Neural progenitor cell (in vitro differentiated cells): Measurements from ENCODE around the gene ANO2. TPM values are rescaled to one million over a fixed set of nuclear protein-coding genes. Genes with fewer than 3 reads are reported as not detected.

Experiments
- DNase-seq: peaks from one replicate; pipeline ENCODE4 v3.0.0-alpha.2; 2016; ENCODE audit warnings: low spot score
- H2AFZ ChIP-seq: fragments of 200-600 bp; sonication (generic); replicated peaks from 2 replicates; pipeline ENCODE4 v1.6.1; 2016; ENCODE audit warnings: antibody characterized with exemption
- H3F3A ChIP-seq: fragments of 200-600 bp; sonication (generic); 2 replicates; pipeline ENCODE4 v1.6.1; 2016; ENCODE audit warnings: antibody characterized with exemption, low read depth
- H3K27ac ChIP-seq: fragments of 200-600 bp; sonication (generic); 2 replicates; pipeline ENCODE4 v1.5.1; 2016; ENCODE audit warnings: mild to moderate bottlenecking
- H3K27me3 ChIP-seq: fragments of 200-600 bp; sonication (generic); 2 replicates; pipeline ENCODE4 v1.6.1; 2016; ENCODE audit warnings: mild to moderate bottlenecking, moderate library complexity
- H3K36me3 ChIP-seq: fragments of 200-600 bp; sonication (generic); 2 replicates; pipeline ENCODE4 v1.5.1; 2016
- H3K4me1 ChIP-seq: fragments of 200-600 bp; sonication (generic); 2 replicates; pipeline ENCODE4 v1.6.1; 2016; ENCODE audit warnings: mixed run types
- H3K4me2 ChIP-seq: fragments of 200-600 bp; sonication (generic); 2 replicates; pipeline ENCODE4 v1.6.1; 2016
- H3K4me3 ChIP-seq: fragments of 200-600 bp; sonication (generic); 2 replicates; pipeline ENCODE4 v1.5.1; 2016
- H3K79me2 ChIP-seq: fragments of 200-600 bp; sonication (generic); 2 replicates; pipeline ENCODE4 v1.6.1; 2016; ENCODE audit warnings: low read depth
- H3K9ac ChIP-seq: fragments of 200-600 bp; sonication (generic); 2 replicates; pipeline ENCODE4 v1.6.1; 2016
- H3K9me3 ChIP-seq: fragments of 200-600 bp; sonication (generic); 2 replicates; pipeline ENCODE4 v1.5.1; 2016; ENCODE audit warnings: low read depth
- H4K20me1 ChIP-seq: fragments of 200-600 bp; sonication (generic); 2 replicates; pipeline ENCODE4 v1.6.1; 2016; ENCODE audit warnings: low read depth
- H3K27ac Mint-ChIP-seq: 3 replicates; pipeline ENCODE4 v1.8.0; 2021; ENCODE audit warnings: mixed read lengths
- H3K27me3 Mint-ChIP-seq: 2 replicates; pipeline ENCODE4 v1.8.0; 2022; ENCODE audit warnings: low read depth, mild to moderate bottlenecking, inconsistent platforms, moderate library complexity, mixed read lengths; ENCODE audit not compliant: insufficient read depth
- H3K36me3 Mint-ChIP-seq: 3 replicates; pipeline ENCODE4 v1.8.0; 2021; ENCODE audit warnings: mixed read lengths
- H3K4me1 Mint-ChIP-seq: 3 replicates; pipeline ENCODE4 v1.8.0; 2021; ENCODE audit warnings: mixed read lengths
- H3K4me3 Mint-ChIP-seq: 3 replicates; pipeline ENCODE4 v1.8.0; 2021; ENCODE audit warnings: mild to moderate bottlenecking, moderate library complexity, mixed read lengths
- H3K9me3 Mint-ChIP-seq: 3 replicates; pipeline ENCODE4 v1.8.0; 2020; ENCODE audit warnings: mixed read lengths
- EZH2 ChIP-seq: fragments of 200-600 bp; sonication (generic); IDR thresholded peaks from 2 replicates; pipeline ENCODE4 v1.6.1; 2017; ENCODE audit warnings: antibody characterized with exemption, mild to moderate bottlenecking, moderate library complexity
- EZH2phosphoT487 ChIP-seq: fragments of 200-600 bp; sonication (generic); IDR thresholded peaks from 2 replicates; pipeline ENCODE4 v1.6.1; 2017; ENCODE audit warnings: antibody characterized with exemption
- total RNA-seq: library from RNA; depleted of rRNA; stranded (reverse); fragments of >200 nt; gene quantifications from 2 replicates; pipeline ENCODE4 v1.2.3, GENCODE V29; 2015; ENCODE audit warnings: low replicate concordance
- TF ChIP-seq, protein P1 (sequence below): fragments of 200-600 bp; sonication (generic); IDR thresholded peaks from 2 replicates; pipeline ENCODE4 v1.5.1; 2017; ENCODE audit warnings: antibody characterized with exemption, mild to moderate bottlenecking

ANO2 gene
- total RNA-seq, 1 donor from 2014 or later: 4.8 TPM

DNA sequence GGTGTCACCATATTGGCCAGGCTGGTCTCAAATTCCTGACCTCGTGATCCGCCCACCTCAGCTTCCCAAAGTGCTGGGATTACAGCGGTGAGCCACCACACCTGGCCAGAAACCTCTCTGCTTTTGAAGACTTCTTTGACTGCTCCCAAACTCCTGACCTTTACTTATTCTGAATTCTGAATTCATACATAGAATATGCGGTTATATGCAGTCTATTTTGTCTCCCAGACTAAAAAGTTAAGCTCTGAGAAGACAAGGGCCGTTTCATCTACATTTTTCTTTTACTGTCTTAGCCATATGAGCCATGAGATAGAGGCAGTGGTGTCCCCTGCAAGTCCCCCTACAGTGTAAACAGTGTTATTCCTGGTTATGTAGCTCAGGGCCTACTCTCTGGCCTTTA is 333.9 kb downstream of the ANO2 start:
- Histone ChIP-seq H3K4me1 (peaks cover 7% of the 10 kb centered on the region), H3K4me3 (no peak overlapping the region), H3F3A (peaks cover 12% of the 10 kb centered on the region), H3K79me2 (no peaks in the 10 kb centered on the region), H3K9ac (no peak overlapping the region), H3K27me3 (no peaks in the 10 kb centered on the region), H4K20me1 (no peaks in the 10 kb centered on the region), H3K4me2 (no peak overlapping the region), H3K36me3 (no peaks in the 10 kb centered on the region), H3K9me3 (no peaks in the 10 kb centered on the region), H2AFZ (no peak overlapping the region), H3K27ac (no peak overlapping the region)
- Mint-ChIP-seq H3K36me3 (peaks cover 1% of the 10 kb centered on the region), H3K9me3 (no peaks in the 10 kb centered on the region), H3K27ac (no peak overlapping the region), H3K4me3 (no peak overlapping the region), H3K4me1 (peaks cover 10% of the 10 kb centered on the region), H3K27me3 (no peaks in the 10 kb centered on the region)
- TF ChIP-seq EZH2phosphoT487: no peak
- TF ChIP-seq, protein P1, sequence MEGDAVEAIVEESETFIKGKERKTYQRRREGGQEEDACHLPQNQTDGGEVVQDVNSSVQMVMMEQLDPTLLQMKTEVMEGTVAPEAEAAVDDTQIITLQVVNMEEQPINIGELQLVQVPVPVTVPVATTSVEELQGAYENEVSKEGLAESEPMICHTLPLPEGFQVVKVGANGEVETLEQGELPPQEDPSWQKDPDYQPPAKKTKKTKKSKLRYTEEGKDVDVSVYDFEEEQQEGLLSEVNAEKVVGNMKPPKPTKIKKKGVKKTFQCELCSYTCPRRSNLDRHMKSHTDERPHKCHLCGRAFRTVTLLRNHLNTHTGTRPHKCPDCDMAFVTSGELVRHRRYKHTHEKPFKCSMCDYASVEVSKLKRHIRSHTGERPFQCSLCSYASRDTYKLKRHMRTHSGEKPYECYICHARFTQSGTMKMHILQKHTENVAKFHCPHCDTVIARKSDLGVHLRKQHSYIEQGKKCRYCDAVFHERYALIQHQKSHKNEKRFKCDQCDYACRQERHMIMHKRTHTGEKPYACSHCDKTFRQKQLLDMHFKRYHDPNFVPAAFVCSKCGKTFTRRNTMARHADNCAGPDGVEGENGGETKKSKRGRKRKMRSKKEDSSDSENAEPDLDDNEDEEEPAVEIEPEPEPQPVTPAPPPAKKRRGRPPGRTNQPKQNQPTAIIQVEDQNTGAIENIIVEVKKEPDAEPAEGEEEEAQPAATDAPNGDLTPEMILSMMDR: no peak
- TF ChIP-seq EZH2: no peak
- no peak for DNase-seq

DNA sequence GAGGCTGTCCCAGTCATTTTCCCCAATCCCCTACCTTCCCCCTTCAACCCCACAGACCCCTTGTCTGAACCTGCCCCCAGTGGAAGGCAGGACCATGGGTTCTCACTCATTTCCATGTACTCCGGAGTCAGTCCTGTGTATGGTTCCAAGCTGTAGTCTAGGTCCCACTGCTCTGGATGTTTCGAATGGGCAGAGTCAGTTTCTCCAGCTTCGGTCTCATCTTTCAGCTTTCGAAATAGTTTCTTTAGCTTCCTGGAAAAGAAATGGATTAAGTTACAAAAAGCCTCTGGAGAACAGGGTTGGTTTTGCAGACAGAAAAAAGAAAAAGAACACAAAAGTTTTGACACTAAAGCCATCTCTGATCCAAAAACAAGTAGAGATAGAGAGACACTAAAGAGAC is 345.7 kb downstream of the ANO2 start:
- Histone ChIP-seq H3K9me3 (no peaks in the 10 kb centered on the region), H3K27ac (no peak overlapping the region), H3K9ac (no peak overlapping the region), H3K4me1 (no peaks in the 10 kb centered on the region), H3K4me2 (no peak overlapping the region), H3K79me2 (no peaks in the 10 kb centered on the region), H3F3A (no peaks in the 10 kb centered on the region), H3K27me3 (no peaks in the 10 kb centered on the region), H3K36me3 (no peaks in the 10 kb centered on the region), H3K4me3 (no peak overlapping the region), H4K20me1 (no peaks in the 10 kb centered on the region), H2AFZ (no peak overlapping the region)
- no peak overlapping the region for H3K27ac Mint-ChIP-seq
- peaks cover under 1% of the 10 kb centered on the region for H3K36me3 Mint-ChIP-seq
- no peaks in the 10 kb centered on the region for H3K9me3 Mint-ChIP-seq
- DNase-seq: no peak
- TF ChIP-seq EZH2phosphoT487: no peak
- TF ChIP-seq EZH2: no peak
- TF ChIP-seq, protein P1: no peak
- H3K4me1 Mint-ChIP-seq: peaks cover 5% of the 10 kb centered on the region
- H3K27me3 Mint-ChIP-seq: peaks cover 3% of the 10 kb centered on the region
- no peak overlapping the region for H3K4me3 Mint-ChIP-seq

DNA sequence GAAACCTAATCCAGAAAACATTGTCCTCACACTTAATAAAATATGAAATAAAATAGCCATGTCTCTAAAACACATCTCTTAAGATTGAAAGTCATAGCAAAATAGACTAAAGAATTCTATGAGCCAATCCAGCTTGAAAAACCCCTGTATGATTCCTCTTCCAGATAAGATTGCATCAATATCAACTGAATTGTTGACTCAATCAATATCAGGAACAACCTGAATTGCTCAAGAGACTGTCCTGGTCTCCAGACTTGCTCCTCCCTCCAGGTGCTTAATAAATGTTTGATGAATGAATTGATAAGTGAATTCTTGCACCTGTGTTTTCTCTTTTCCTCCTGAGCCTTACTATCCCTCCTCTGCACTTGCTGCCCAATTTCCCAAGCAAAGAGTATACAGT is 351.1 kb downstream of the ANO2 start:
- Histone ChIP-seq H3F3A (no peaks in the 10 kb centered on the region), H3K27ac (no peak overlapping the region), H3K4me2 (no peak overlapping the region), H3K27me3 (no peaks in the 10 kb centered on the region), H3K79me2 (no peaks in the 10 kb centered on the region), H3K4me1 (peaks cover 18% of the 10 kb centered on the region), H3K9ac (no peak overlapping the region), H2AFZ (no peak overlapping the region), H3K9me3 (no peaks in the 10 kb centered on the region), H3K4me3 (no peak overlapping the region), H3K36me3 (no peaks in the 10 kb centered on the region), H4K20me1 (no peaks in the 10 kb centered on the region)
- H3K27ac Mint-ChIP-seq: peak overlapping the region; percentile 7
- peaks cover 3% of the 10 kb centered on the region for H3K27me3 Mint-ChIP-seq
- peaks cover 4% of the 10 kb centered on the region for H3K9me3 Mint-ChIP-seq
- DNase-seq: no peak
- H3K36me3 Mint-ChIP-seq: peaks cover 3% of the 10 kb centered on the region
- peaks cover 8% of the 10 kb centered on the region for H3K4me1 Mint-ChIP-seq
- TF ChIP-seq, protein P1: no peak
- no peak for TF ChIP-seq EZH2phosphoT487
- no peak for TF ChIP-seq EZH2
- no peak overlapping the region for H3K4me3 Mint-ChIP-seq
